Large intestine (tissue), 3 donors: ENCODE data around the gene MBTPS1. TPM values are rescaled to one million over a fixed set of nuclear protein-coding genes. Genes with fewer than 3 reads are reported as not detected.
"Not testable (repeated sequence)": the region's sequence is repeated elsewhere in the genome, so short reads cannot be mapped to it uniquely, and the experiment has no call there.

Experiments used
- DNase-seq, 2 donors: peaks; one replicate each; pipeline versions ENCODE4 v3.0.0 to v3.0.0-alpha.2; 2013
- H3K27ac ChIP-seq: one replicate; pipeline ENCODE4 v1.5.1; 2013; ENCODE audit warnings: low read length
- H3K27me3 ChIP-seq: 2 replicates; pipeline ENCODE4 v1.6.1; 2013; ENCODE audit warnings: low read length; ENCODE audit not compliant: control insufficient read depth, insufficient read depth
- H3K36me3 ChIP-seq: 2 replicates; pipeline ENCODE4 v1.6.1; 2013; ENCODE audit warnings: low read length; ENCODE audit not compliant: control insufficient read depth, insufficient read depth
- H3K4me1 ChIP-seq: one replicate; pipeline ENCODE4 v1.6.1; 2013; ENCODE audit warnings: low read length; ENCODE audit not compliant: control insufficient read depth, insufficient read depth
- H3K4me3 ChIP-seq: one replicate; pipeline ENCODE4 v1.5.1; 2013; ENCODE audit warnings: low read length
- H3K9me3 ChIP-seq: one replicate; pipeline ENCODE4 v1.6.1; 2013; ENCODE audit warnings: mild to moderate bottlenecking, low read depth, low read length, moderate library complexity; ENCODE audit not compliant: control insufficient read depth
- WGBS: methylation state at CpG from one replicate; pipeline ENCODE4 v1.1.5; 2013; ENCODE audit warnings: low lambda C conversion rate; ENCODE audit not compliant: insufficient coverage; 5-methylcytosine and 5-hydroxymethylcytosine counted together
- polyA plus RNA-seq: library from polyadenylated mRNA; unstranded; fragments of 120-200 nt; gene quantifications from one replicate; pipeline ENCODE4 v1.2.1, GENCODE V29; 2013

MBTPS1 gene
- polyA plus RNA-seq, 1 donor, result 67.7 TPM

GRCh38 chr16:84118315-84118714 lies 1.6 kb upstream of the MBTPS1 start:
- H3K4me1 ChIP-seq, H3K27me3 ChIP-seq, DNase-seq, H3K36me3 ChIP-seq, H3K4me3 ChIP-seq, H3K27ac ChIP-seq, H3K9me3 ChIP-seq: not testable (repeated sequence)
- WGBS, result 89% methylated on average over 1 of the region's 5 CpGs

DNA sequence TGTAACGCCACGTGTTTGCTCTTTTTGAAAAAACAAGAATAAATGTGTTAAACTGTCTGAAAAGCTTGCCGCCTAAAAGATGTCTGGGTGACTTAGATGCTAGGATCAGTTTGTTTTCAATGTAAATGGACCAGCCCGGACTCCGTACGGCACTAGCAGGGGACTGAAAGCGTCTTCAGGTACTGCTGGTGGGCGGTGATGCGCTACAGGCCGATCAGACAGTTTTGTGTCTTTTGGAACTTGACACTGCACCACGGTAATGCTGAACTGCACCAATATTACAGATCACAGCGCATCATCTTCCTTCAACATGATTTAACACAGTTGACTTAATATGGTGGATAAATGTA lies 727 bp upstream of the MBTPS1 start:
- H3K9me3 ChIP-seq, result no peaks in the 10 kb centered on the region
- no peaks in the 10 kb centered on the region for H3K27me3 ChIP-seq
- WGBS, result no CpG with 5 or more reads among the region's 12 CpGs
- peak overlapping the region; percentile 99 for H3K4me3 ChIP-seq
- H3K4me1 ChIP-seq, result peaks cover 2% of the 10 kb centered on the region
- DNase-seq, result peak in 1 of 2 donors; percentile 74
- peak overlapping the region; percentile 91 for H3K27ac ChIP-seq
- peaks cover 1% of the 10 kb centered on the region for H3K36me3 ChIP-seq

DNA sequence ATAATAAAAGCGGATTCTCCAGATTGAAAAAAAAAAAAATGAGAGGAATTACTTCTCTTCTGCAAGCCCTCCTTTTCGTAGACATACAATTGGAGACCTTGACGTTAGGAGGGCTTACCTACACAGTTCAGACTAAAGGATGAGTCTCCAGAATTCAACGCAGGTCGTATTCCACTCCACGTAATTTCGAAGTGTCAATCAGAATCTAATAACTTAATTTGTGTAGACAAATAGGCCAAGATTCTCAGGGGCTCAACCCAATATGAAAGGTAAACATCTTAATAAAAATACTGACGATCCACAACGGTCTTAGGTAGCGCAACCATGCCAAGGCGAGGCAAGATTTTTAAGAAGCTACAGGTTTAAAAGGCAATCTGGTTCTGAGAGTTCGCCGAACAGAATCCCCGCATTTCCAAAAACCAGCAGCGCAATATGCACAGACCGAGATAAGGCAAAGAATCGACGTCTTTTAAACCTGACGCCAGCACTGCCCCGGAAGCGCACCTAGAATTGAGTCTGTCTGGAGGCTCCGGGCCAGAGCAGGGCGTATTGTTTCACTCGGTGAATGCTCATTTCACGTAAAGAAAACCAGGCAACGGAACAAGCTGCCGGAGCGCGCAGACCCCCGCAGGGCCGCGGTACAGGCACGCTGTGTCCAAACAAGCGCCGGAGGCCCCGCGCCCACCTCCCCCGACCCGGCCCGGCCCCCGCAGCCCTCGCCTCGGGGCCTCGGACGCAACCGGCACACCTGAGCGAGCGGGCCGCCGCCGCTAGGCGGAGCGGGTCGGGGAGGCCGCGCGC lies 623 bp downstream of the MBTPS1 start:
- DNase-seq, result peak; percentile 16 to 61
- Histone ChIP-seq H3K36me3 (peaks cover under 1% of the 10 kb centered on the region), H3K9me3 (no peaks in the 10 kb centered on the region), H3K4me3 (peak overlapping the region; percentile 99), H3K27ac (peak overlapping the region; percentile 76), H3K27me3 (no peaks in the 10 kb centered on the region), H3K4me1 (peaks cover 2% of the 10 kb centered on the region)
- WGBS, result 33% methylated on average over 1 of the region's 57 CpGs

DNA sequence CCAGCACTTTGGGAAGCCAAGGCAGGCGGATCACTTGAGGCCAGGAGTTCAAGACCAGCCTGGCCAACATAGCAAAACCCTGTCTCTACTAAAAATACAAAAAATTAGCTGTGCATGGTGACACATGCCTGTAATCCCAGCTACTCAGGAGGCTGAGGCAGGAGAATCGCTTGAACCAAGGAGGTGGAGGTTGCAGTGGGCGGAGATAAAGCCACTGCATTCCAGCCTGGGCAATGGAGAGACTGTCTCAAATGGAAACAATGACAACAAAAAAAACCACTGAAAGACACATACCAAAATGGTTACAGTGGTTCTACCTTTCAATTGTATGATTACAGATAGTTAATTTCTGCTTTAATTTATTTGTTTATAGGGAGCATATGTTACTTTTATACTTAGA lies 4.8 kb downstream of the MBTPS1 start:
- WGBS, result no CpG with 5 or more reads among the region's 3 CpGs

DNA sequence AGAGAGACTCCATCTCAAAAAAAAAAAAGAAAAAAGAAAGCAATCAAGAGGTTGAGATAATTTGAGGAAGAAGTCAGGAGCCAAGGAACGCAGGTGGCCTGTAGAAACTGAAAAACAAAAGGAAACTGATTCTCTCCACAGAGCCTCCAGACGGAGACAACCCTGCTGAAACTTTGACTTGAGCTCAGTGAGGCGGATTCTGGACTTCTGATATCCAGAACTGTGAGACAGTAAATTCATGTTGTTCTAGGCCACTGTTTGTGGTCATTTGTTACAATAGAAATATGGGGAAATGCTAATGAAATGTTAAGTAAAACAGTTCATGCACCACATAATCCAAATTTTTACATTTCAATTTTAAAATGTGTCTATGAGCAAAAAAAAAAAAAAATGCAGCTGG lies 5.2 kb downstream of the MBTPS1 start:
- Histone ChIP-seq H3K36me3 (peaks cover 23% of the 10 kb centered on the region), H3K27ac (no peak overlapping the region), H3K9me3 (no peaks in the 10 kb centered on the region), H3K4me1 (no peaks in the 10 kb centered on the region), H3K27me3 (no peaks in the 10 kb centered on the region), H3K4me3 (no peak overlapping the region)
- no peak for DNase-seq
- WGBS, result no CpG with 5 or more reads among the region's 3 CpGs

More for the DNA sequence above, 4.8 kb downstream of the MBTPS1 start:
- not testable (repeated sequence) for DNase-seq, H3K27ac ChIP-seq, H3K4me3 ChIP-seq, H3K27me3 ChIP-seq, H3K4me1 ChIP-seq, H3K9me3 ChIP-seq
- peaks cover 22% of the 10 kb centered on the region for H3K36me3 ChIP-seq

DNA sequence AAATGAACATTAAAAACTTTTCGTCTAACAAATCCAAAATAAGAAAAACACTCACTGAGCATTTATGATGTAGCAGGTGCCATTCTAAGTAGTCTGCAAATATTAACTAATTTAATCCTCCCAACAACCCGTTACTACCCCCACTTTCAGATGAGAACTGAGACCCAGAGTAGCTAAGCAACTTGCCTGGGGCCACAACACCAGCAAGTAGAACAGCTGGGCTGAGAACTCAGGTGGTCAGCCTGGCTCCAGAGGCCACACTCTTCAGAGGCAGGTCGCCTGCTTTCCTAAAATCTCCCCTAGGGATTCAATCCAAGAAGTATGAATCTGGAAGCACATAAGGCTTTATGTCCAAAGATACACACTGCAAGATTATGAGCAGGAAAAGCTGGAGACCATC lies 6.2 kb downstream of the MBTPS1 start:
- Histone ChIP-seq H3K27ac (no peak overlapping the region), H3K4me1 (no peaks in the 10 kb centered on the region), H3K36me3 (peaks cover 25% of the 10 kb centered on the region), H3K27me3 (no peaks in the 10 kb centered on the region), H3K9me3 (no peaks in the 10 kb centered on the region), H3K4me3 (no peak overlapping the region)
- WGBS, result no CpG with 5 or more reads among the region's 3 CpGs
- no peak for DNase-seq

DNA sequence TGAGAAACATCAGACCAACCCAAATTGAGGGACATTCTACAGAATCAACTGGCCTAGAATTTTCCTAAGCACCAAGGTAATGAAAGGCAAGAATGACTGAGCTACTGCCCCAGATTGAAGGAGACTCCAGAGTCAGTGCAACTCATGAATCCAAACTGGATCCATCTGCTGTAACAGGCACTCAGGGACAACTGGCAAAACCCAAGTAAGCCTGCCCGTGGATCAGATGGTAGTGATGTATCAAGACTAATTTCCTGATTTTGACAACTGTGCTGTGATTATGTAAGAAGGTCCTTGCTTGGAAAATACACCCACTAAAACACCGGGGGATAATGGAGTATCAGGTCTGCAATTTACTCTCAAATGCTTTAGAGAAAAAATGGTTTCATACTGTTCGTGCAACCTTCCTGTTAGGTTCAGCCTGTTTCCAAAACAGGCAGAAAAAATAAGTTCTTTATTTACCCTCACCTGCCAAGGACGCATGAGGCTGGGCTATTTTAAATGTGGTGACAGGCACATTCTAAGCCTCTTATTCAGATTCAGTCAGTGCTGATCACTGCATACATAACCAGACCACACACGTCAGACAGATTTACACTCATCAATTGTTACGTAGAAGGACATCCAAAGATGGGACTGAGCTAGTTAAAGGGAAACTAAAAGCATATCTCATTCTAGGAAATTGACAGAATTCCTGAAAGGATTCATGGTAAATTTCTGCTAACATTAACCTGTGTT lies 7.0 kb downstream of the MBTPS1 start:
- Histone ChIP-seq H3K4me3 (no peak overlapping the region), H3K27ac (no peak overlapping the region), H3K9me3 (no peaks in the 10 kb centered on the region), H3K27me3 (no peaks in the 10 kb centered on the region), H3K36me3 (peaks cover 28% of the 10 kb centered on the region), H3K4me1 (no peaks in the 10 kb centered on the region)
- 100% methylated on average over 1 of the region's 6 CpGs for WGBS
- DNase-seq, result no peak

GRCh38 chr16:84107921-84108320 lies 8.8 kb downstream of the MBTPS1 start:
- WGBS, result no CpG with 5 or more reads among the region's 2 CpGs
- no peaks in the 10 kb centered on the region for H3K4me1 ChIP-seq

DNA sequence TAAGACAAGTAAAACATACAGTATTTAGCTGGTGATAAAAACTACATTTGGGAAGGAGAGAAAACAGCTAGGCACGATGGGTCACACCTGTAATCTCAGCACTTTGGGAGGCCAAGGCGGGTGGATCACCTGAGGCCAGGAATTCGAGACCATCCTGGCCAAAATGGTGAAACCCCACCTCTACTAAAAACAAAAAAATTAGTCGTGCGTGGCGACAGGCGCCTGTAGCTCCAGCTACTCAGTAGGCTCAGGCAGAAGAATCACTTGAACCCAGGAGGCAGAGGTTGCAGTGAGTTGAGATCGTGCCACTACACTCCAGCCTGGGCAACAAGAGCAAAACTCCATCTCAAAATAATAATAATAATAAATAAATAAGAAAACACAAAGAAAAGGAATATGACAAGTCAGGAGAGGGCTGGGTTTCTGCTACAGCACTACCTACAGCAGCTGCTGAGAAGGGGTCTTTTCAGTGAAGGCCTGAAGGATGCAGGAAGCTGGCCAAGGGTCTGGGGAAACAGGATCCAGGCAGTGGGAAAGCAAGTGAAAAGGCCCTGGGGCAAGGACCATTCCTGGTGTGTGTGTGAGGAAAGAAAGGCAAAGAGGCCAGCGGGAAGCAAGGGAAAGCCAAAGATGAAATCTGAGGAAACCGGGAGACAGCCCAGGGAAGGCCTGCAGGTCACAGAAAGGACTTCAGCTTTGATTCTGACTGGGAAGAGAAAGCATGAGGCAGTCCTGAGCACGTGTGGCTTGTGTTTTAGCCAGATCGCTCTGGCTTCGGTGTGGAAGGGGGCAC lies 10.6 kb downstream of the MBTPS1 start:
- no peak for DNase-seq
- Histone ChIP-seq H3K27ac (no peak overlapping the region), H3K36me3 (peaks cover 31% of the 10 kb centered on the region), H3K4me3 (no peak overlapping the region), H3K9me3 (no peaks in the 10 kb centered on the region), H3K4me1 (no peaks in the 10 kb centered on the region), H3K27me3 (no peaks in the 10 kb centered on the region)
- 95% methylated on average over 4 of the region's 13 CpGs for WGBS

More at GRCh38 chr16:84107921-84108320, 8.8 kb downstream of the MBTPS1 start:
- no peak overlapping the region for H3K4me3 ChIP-seq
- no peaks in the 10 kb centered on the region for H3K9me3 ChIP-seq
- H3K36me3 ChIP-seq, result peaks cover 28% of the 10 kb centered on the region
- DNase-seq, result no peak
- no peaks in the 10 kb centered on the region for H3K27me3 ChIP-seq
- H3K27ac ChIP-seq, result no peak overlapping the region

DNA sequence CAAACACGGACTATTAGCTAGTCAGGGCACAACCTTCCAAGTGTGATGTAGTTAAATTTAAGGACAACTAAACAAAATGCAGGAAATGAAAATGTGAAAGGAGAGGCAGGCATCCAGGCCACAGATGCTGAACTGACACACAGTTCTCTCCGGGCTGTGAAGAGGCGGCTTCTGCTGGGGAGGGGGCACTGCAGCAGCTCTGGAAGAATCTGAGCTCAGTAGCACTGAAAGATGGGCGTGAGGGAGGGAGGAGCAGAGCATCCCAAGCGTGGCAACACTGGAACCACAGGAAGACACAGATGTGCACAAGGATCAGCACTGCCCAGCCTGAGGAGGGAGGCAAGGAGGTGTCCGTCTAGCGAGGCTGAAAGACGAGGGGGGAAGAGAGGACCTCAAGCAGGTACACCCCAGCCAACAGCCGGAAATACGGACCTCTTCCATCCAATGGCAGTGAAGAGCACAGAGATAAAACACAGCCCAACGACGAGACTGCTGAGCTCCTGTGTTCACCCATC lies 11.4 kb downstream of the MBTPS1 start:
- H3K4me3 ChIP-seq, result no peak overlapping the region
- no peaks in the 10 kb centered on the region for H3K9me3 ChIP-seq
- H3K27me3 ChIP-seq, result no peaks in the 10 kb centered on the region
- DNase-seq, result no peak
- H3K36me3 ChIP-seq, result peaks cover 23% of the 10 kb centered on the region
- H3K4me1 ChIP-seq, result no peaks in the 10 kb centered on the region
- H3K27ac ChIP-seq, result no peak overlapping the region
- WGBS, result 90% methylated on average over 2 of the region's 12 CpGs
